Trophoblast cell (in vitro differentiated cells and primary cell): Measurements from ENCODE around the gene ANAPC1.
"Not testable (repeated sequence)": the region's sequence is repeated elsewhere in the genome, so short reads cannot be mapped to it uniquely, and the experiment has no call there.

Experiments used
- DNase-seq, 2 donors: peaks; one replicate each; pipeline ENCODE4 v3.0.0-alpha.2; 2016
- H2AFZ ChIP-seq: 2 replicates; pipeline ENCODE4 v1.6.1; 2013; ENCODE audit warnings: low read length, moderate library complexity, mild to moderate bottlenecking; ENCODE audit not compliant: insufficient read depth, poor library complexity
- H2AK5ac ChIP-seq: 2 replicates; pipeline ENCODE4 v1.6.1; 2013; ENCODE audit warnings: mild to moderate bottlenecking, low read length
- H2BK120ac ChIP-seq: 2 replicates; pipeline ENCODE4 v1.6.1; 2013; ENCODE audit warnings: low read length, mild to moderate bottlenecking, moderate library complexity; ENCODE audit not compliant: insufficient read depth, poor library complexity
- H2BK12ac ChIP-seq: 2 replicates; pipeline ENCODE4 v1.6.1; 2013; ENCODE audit warnings: mild to moderate bottlenecking, low read length, moderate library complexity
- H2BK5ac ChIP-seq: 2 replicates; pipeline ENCODE4 v1.6.1; 2013; ENCODE audit warnings: low read length, low read depth, moderate library complexity, mild to moderate bottlenecking; ENCODE audit not compliant: poor library complexity
- H3K14ac ChIP-seq: 2 replicates; pipeline ENCODE4 v1.6.1; 2013; ENCODE audit warnings: mild to moderate bottlenecking, low read length
- H3K18ac ChIP-seq: 2 replicates; pipeline ENCODE4 v1.6.1; 2013; ENCODE audit warnings: mild to moderate bottlenecking, low read length
- H3K23ac ChIP-seq: 2 replicates; pipeline ENCODE4 v1.6.1; 2013; ENCODE audit warnings: low read length
- H3K27ac ChIP-seq: 2 replicates; pipeline ENCODE4 v1.5.1; 2013; ENCODE audit warnings: low read depth, mild to moderate bottlenecking, inconsistent platforms, low read length, moderate library complexity
- H3K27me3 ChIP-seq: 2 replicates; pipeline ENCODE4 v1.6.1; 2013; ENCODE audit warnings: inconsistent platforms, mild to moderate bottlenecking, low read length, moderate library complexity; ENCODE audit not compliant: insufficient read depth
- H3K36me3 ChIP-seq, 2 experiments: 1 replicate in 1 of 2; 2 replicates in 1 of 2; pipeline ENCODE4 v1.6.1; 2013; ENCODE audit warnings: low read length in 2 of 2, mild to moderate bottlenecking in 2 of 2, moderate library complexity in 1 of 2; ENCODE audit not compliant: insufficient read depth in 2 of 2, control insufficient read depth in 1 of 2
- H3K4ac ChIP-seq: 2 replicates; pipeline ENCODE4 v1.6.1; 2013; ENCODE audit warnings: low read depth, mild to moderate bottlenecking, low read length, moderate library complexity
- H3K4me1 ChIP-seq, 2 experiments: 1 replicate in 1 of 2; 2 replicates in 1 of 2; pipeline ENCODE4 v1.6.1; 2013; ENCODE audit warnings: low read length in 2 of 2, mild to moderate bottlenecking in 2 of 2, moderate library complexity in 1 of 2; ENCODE audit not compliant: insufficient read depth in 2 of 2, control insufficient read depth in 1 of 2
- H3K4me2 ChIP-seq: 2 replicates; pipeline ENCODE4 v1.6.1; 2013; ENCODE audit warnings: inconsistent platforms, mild to moderate bottlenecking, low read length, moderate library complexity
- H3K4me3 ChIP-seq: 2 replicates; pipeline ENCODE4 v1.5.1; 2013; ENCODE audit warnings: mild to moderate bottlenecking, low read depth, low read length, inconsistent platforms
- H3K79me1 ChIP-seq: one replicate; pipeline ENCODE4 v1.6.1; 2013; ENCODE audit warnings: low read length
- H3K79me2 ChIP-seq: 2 replicates; pipeline ENCODE4 v1.6.1; 2013; ENCODE audit warnings: low read length, mild to moderate bottlenecking; ENCODE audit not compliant: control insufficient read depth, insufficient read depth, poor library complexity
- H3K9ac ChIP-seq: 2 replicates; pipeline ENCODE4 v1.6.1; 2013; ENCODE audit warnings: mild to moderate bottlenecking, low read length
- H3K9me3 ChIP-seq: 2 replicates; pipeline ENCODE4 v1.6.1; 2013; ENCODE audit warnings: low read depth, mild to moderate bottlenecking, control low read depth, inconsistent platforms, low read length; ENCODE audit not compliant: insufficient read depth
- H4K12ac ChIP-seq: 2 replicates; pipeline ENCODE4 v1.6.1; 2013; ENCODE audit warnings: low read depth, mild to moderate bottlenecking, low read length, moderate library complexity
- H4K8ac ChIP-seq: 2 replicates; pipeline ENCODE4 v1.6.1; 2013; ENCODE audit warnings: low read depth, mild to moderate bottlenecking, low read length, moderate library complexity
- H4K91ac ChIP-seq: one replicate; pipeline ENCODE4 v1.6.1; 2013; ENCODE audit warnings: low read depth, mild to moderate bottlenecking, low read length, moderate library complexity
- WGBS: extraction: QIAGEN DNeasy Blood & Tissue Kit; methylation state at CpG from one replicate; pipeline ENCODE4 v1.1.7; 2013; ENCODE audit warnings: missing lambda C conversion rate; ENCODE audit not compliant: insufficient read length, insufficient coverage; ENCODE audit errors: extremely low coverage; 5-methylcytosine and 5-hydroxymethylcytosine counted together

The ANAPC1 gene

DNA sequence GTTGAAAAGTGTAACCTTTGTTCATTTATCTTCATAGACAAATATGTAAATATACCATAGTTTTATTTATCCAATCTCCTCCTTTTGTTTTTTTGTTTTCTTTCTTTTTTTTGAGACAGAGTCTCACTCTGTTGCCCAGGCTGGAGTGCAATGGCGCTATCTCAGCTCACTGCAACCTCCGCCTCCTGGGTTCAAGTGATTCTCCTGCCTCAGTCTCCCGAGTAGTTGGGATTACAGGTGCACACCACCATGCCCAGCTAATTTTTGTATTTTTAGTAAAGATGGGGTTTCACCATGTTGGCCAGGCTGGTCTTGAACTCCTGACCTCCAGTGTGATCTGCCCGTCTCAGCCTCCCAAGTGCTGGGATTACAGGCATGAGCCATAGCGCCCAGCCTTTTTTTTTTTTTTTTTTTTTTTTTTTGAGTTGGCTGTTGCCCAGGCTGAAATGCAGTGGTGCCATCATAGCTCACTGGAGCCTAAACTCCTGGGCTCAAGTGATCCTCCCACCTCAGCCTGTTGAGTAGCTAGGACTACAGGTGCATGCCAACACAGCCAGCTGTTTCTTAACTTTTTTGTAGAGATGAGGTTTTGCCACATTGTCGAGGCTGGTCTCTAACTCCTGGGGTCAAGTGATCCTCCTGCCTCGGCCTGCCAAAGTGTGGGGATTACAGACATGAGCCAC is 27.4 kb upstream of the ANAPC1 start:
- not testable (repeated sequence) for H3K79me1 ChIP-seq, H3K4me2 ChIP-seq, H4K12ac ChIP-seq, H3K36me3 ChIP-seq, H4K8ac ChIP-seq, H2BK120ac ChIP-seq, H3K27ac ChIP-seq, H3K23ac ChIP-seq, H3K79me2 ChIP-seq, H3K9me3 ChIP-seq, H2AK5ac ChIP-seq, H4K91ac ChIP-seq, H2BK5ac ChIP-seq, H2AFZ ChIP-seq, H3K4me3 ChIP-seq, H3K9ac ChIP-seq, H3K14ac ChIP-seq, DNase-seq, H3K18ac ChIP-seq, H2BK12ac ChIP-seq, H3K4ac ChIP-seq, H3K27me3 ChIP-seq
- no CpG with 5 or more reads among the region's 7 CpGs for WGBS
- H3K4me1 ChIP-seq: peaks cover 6 to 11% of the 10 kb centered on the region in 2 experiments

GRCh38 chr2:111910609-111911277 is 26.8 kb upstream of the ANAPC1 start:
- Histone ChIP-seq H3K23ac (no peak overlapping the region), H3K18ac (no peak overlapping the region), H2AK5ac (no peak overlapping the region), H3K27me3 (no peaks in the 10 kb centered on the region), H3K14ac (no peak overlapping the region), H3K4ac (no peak overlapping the region), H3K9me3 (no peaks in the 10 kb centered on the region), H3K79me1 (no peaks in the 10 kb centered on the region), H3K27ac (no peak overlapping the region), H3K36me3 (no peaks in the 10 kb centered on the region), H3K79me2 (no peaks in the 10 kb centered on the region), H2BK12ac (no peak overlapping the region), H3K4me3 (no peak overlapping the region), H4K91ac (no peak overlapping the region), H3K4me2 (no peak overlapping the region), H2BK120ac (no peak overlapping the region), H4K12ac (no peak overlapping the region), H4K8ac (no peak overlapping the region), H3K9ac (no peak overlapping the region), H2AFZ (no peak overlapping the region), H3K4me1 (peaks cover 6 to 13% of the 10 kb centered on the region in 2 experiments), H2BK5ac (no peak overlapping the region)
- DNase-seq: no peak
- no CpG with 5 or more reads among the region's 2 CpGs for WGBS

- H4K12ac ChIP-seq, H3K27ac ChIP-seq, H3K23ac ChIP-seq, H3K9ac ChIP-seq, H3K79me1 ChIP-seq, H2AK5ac ChIP-seq, H3K27me3 ChIP-seq, H2BK5ac ChIP-seq, H4K91ac ChIP-seq, H3K9me3 ChIP-seq, H3K4me3 ChIP-seq, H2BK120ac ChIP-seq, H3K14ac ChIP-seq, H3K18ac ChIP-seq, DNase-seq, H3K4ac ChIP-seq, H3K79me2 ChIP-seq, H3K4me2 ChIP-seq, H4K8ac ChIP-seq, H2BK12ac ChIP-seq, H3K36me3 ChIP-seq, H2AFZ ChIP-seq: not testable (repeated sequence)
- H3K4me1 ChIP-seq: peaks cover 6 to 13% of the 10 kb centered on the region in 2 experiments
- WGBS: no CpG with 5 or more reads among the region's 4 CpGs
Observed at GRCh38 chr2:111909997-111910396, 26.0 kb upstream of the ANAPC1 start.

- WGBS: no CpG with 5 or more reads among the region's 3 CpGs
Observed at GRCh38 chr2:111909079-111909478, 25.1 kb upstream of the ANAPC1 start.

More at GRCh38 chr2:111909079-111909478, 25.1 kb upstream of the ANAPC1 start:
- H3K9ac ChIP-seq: no peak overlapping the region
- no peak overlapping the region for H4K12ac ChIP-seq
- peak overlapping the region; percentile 38 for H3K27ac ChIP-seq
- no peak overlapping the region for H3K4ac ChIP-seq
- no peak overlapping the region for H4K8ac ChIP-seq
- H3K79me2 ChIP-seq: no peaks in the 10 kb centered on the region
- no peaks in the 10 kb centered on the region for H3K36me3 ChIP-seq
- H2BK120ac ChIP-seq: no peak overlapping the region
- H3K18ac ChIP-seq: no peak overlapping the region
- no peak overlapping the region for H2AFZ ChIP-seq
- DNase-seq: no peak
- H3K14ac ChIP-seq: no peak overlapping the region
- no peak overlapping the region for H3K23ac ChIP-seq
- H3K4me3 ChIP-seq: no peak overlapping the region
- no peak overlapping the region for H4K91ac ChIP-seq
- peaks cover 6 to 13% of the 10 kb centered on the region in 2 experiments for H3K4me1 ChIP-seq
- H2BK5ac ChIP-seq: no peak overlapping the region
- H2BK12ac ChIP-seq: no peak overlapping the region
- no peaks in the 10 kb centered on the region for H3K27me3 ChIP-seq
- no peaks in the 10 kb centered on the region for H3K9me3 ChIP-seq
- no peak overlapping the region for H3K4me2 ChIP-seq
- H2AK5ac ChIP-seq: no peak overlapping the region
- H3K79me1 ChIP-seq: no peaks in the 10 kb centered on the region
